ENCODE measurements around the gene AHSG. TPM values are rescaled to one million over a fixed set of nuclear protein-coding genes. Genes with fewer than 3 reads are reported as not detected.

The AHSG gene
- total and polyA plus RNA-seq, 2 donors (not counting 1 experiment from before 2014, with no cell fraction given), result not detected

DNA sequence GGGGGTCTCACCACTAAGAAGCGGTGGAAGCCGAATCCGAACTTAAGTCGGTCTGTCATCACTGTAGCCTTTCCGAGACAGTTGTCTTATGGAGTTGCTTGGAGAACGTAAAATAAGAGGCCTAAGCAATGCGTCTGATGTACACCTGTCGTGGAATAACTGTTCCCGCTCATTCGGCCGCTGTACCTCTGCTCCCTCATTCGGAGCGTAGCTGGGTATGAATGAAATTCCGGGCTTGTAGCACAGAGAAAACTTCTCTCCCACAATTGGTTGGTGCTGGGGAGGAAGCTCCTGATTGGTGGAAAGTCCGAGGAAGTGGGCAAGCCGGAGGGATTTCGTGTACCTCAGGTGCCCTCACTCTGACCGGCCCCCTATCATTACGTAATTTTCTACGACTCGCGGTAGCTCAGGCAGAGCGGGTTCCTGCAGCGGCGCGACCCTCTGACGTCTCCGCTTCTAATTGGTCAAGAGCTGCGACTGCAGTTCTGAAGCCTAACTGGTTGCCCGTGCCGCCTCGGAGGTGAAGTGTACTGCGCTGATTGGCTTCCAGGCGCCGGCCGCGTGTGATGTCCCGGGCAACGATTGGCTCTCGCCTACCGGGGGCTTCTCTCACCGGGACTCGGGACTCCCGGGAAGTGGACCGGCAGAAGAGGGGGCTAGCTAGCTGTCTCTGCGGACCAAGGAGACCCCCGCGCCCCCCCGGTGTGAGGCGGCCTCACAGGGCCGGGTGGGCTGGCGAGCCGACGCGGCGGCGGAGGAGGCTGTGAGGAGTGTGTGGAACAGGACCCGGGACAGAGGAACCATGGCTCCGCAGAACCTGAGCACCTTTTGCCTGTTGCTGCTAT lies 42.5 kb upstream of the AHSG start, which contains the start of gene DNAJB11:
Gene DNAJB11 (plus strand): TSS at position 625 of the 845 bp plus-strand sequence. CDS start 178 bp downstream, at position 803.
- Histone ChIP-seq H3K36me3 (replicated peaks in 1 of 2; ENCODE audit: control extremely low read depth in 1 of 2, control insufficient read depth in 1 of 2, extremely low read depth in 1 of 2, insufficient read depth in 2 of 2, low read length in 1 of 2) (peaks cover 2 to 22% of the 10 kb centered on the region in 2 experiments), H3K4me2 (replicated peaks; ENCODE audit: low read depth, low read length, poor library complexity, severe bottlenecking) (peak within 1 kb of the TSS; percentile 90), H2AFZ (ENCODE audit: insufficient read depth, low read depth, low read length, poor library complexity, severe bottlenecking) (peak within 1 kb of the TSS; percentile 89), H3K79me2 (ENCODE audit: control insufficient read depth, insufficient read depth, low read length) (peaks cover 67% of the 10 kb centered on the region), H3K4me3 (ENCODE audit: control extremely low read depth in 1 of 5, extremely low read depth in 1 of 5, insufficient read depth in 1 of 5, low read depth in 2 of 5, low read length in 4 of 5) (peak within 1 kb of the TSS; percentile 86 to 98 (median 90)), H3K4me1 (ENCODE audit: control insufficient read depth in 2 of 2, insufficient read depth in 2 of 2, low read length in 2 of 2) (peaks cover 28 to 40% of the 10 kb centered on the region in 2 donors), H3K9me3 (ENCODE audit: control extremely low read depth in 1 of 3, control insufficient read depth in 2 of 3, insufficient read depth in 1 of 3, low read length in 2 of 3) (no peaks in the 10 kb centered on the region), H3K27me3 (replicated peaks in 1 of 4; ENCODE audit: control extremely low read depth in 1 of 4, control insufficient read depth in 3 of 4, insufficient read depth in 4 of 4, low read length in 3 of 4) (no peaks in the 10 kb centered on the region), H4K20me1 (ENCODE audit: control insufficient read depth, insufficient read depth, low read length, poor library complexity, severe bottlenecking) (no peaks in the 10 kb centered on the region), H3K9ac (ENCODE audit: low read length) (peak within 1 kb of the TSS; percentile 96), H3K27ac (ENCODE audit: low read length in 2 of 2) (peak within 1 kb of the TSS; percentile 91 to 96)
- TF ChIP-seq, protein P1, sequence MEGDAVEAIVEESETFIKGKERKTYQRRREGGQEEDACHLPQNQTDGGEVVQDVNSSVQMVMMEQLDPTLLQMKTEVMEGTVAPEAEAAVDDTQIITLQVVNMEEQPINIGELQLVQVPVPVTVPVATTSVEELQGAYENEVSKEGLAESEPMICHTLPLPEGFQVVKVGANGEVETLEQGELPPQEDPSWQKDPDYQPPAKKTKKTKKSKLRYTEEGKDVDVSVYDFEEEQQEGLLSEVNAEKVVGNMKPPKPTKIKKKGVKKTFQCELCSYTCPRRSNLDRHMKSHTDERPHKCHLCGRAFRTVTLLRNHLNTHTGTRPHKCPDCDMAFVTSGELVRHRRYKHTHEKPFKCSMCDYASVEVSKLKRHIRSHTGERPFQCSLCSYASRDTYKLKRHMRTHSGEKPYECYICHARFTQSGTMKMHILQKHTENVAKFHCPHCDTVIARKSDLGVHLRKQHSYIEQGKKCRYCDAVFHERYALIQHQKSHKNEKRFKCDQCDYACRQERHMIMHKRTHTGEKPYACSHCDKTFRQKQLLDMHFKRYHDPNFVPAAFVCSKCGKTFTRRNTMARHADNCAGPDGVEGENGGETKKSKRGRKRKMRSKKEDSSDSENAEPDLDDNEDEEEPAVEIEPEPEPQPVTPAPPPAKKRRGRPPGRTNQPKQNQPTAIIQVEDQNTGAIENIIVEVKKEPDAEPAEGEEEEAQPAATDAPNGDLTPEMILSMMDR (IDR thresholded peaks at IDR 0.05), result no peak
- no peak for TF ChIP-seq EZH2 (IDR thresholded peaks at IDR 0.05; ENCODE audit: borderline replicate concordance, insufficient read depth, low read depth, low read length, poor library complexity, severe bottlenecking)
- intact Hi-C loops (cut with micrococcal nuclease), result loop anchor here (1.0 to 10.0 kb wide), 7 partner anchors 36 to 461 kb away; partner anchors contain the start of genes EIF4A2, ETV5 and ST6GAL1
- no peaks in the 10 kb centered on the region for H3K27me3 Mint-ChIP-seq
- POLR2A ChIA-PET, result interaction anchor here (0.5 to 1.7 kb wide), 6 partner anchors 9 to 639 kb away, joined by 3 to 18 read pairs (median 4); partner anchors contain the start of gene EIF4A2
- ATAC-seq (ENCODE audit: low read depth) (peak; percentile 85), DNase-seq (peak; percentile 99)
- CTCF ChIA-PET, result interaction anchor here (1.1 to 2.6 kb wide), 7 partner anchors 11 to 627 kb away, joined by 3 to 14 read pairs (median 6); no protein-coding TSS in a partner anchor
- WGBS (ENCODE audit: insufficient coverage), result 0% methylated on average over 53 of the region's 59 CpGs
- H3K9me3 Mint-ChIP-seq (ENCODE audit: insufficient read depth), result no peaks in the 10 kb centered on the region
- H3K4me3 Mint-ChIP-seq, result peak within 1 kb of the TSS; percentile 98
- peak within 1 kb of the TSS; percentile 98 for H3K27ac Mint-ChIP-seq
- H3K4me1 Mint-ChIP-seq, result peaks cover 51% of the 10 kb centered on the region

Data from B cell (primary cell).